GM12878 (cell line): ENCODE results near the gene ELP4. TPM values are rescaled to one million over a fixed set of nuclear protein-coding genes. Genes with fewer than 3 reads are reported as not detected.

Experiments used
- BCL3 ChIP-seq: IDR thresholded peaks from 2 replicates; pipeline ENCODE4 v1.6.1; 2011; ENCODE audit warnings: borderline replicate concordance, low read depth, mild to moderate bottlenecking, moderate library complexity, low read length; ENCODE audit not compliant: insufficient read depth, poor library complexity, severe bottlenecking
- CBX3 ChIP-seq: fragments of 200-600 bp; sonication (generic); IDR thresholded peaks from 2 replicates; pipeline ENCODE4 v1.6.1; 2016; ENCODE audit warnings: low read depth, borderline replicate concordance
- CTCF ChIP-seq, 3 experiments: IDR thresholded peaks in 2 of 3; conservative IDR thresholded peaks in 1 of 3; 2 replicates each; pipeline ENCODE4 v1.5.1; 2011; ENCODE audit warnings: low read depth in 3 of 3, low read length in 3 of 3, mild to moderate bottlenecking in 3 of 3, control low read depth in 2 of 3, moderate library complexity in 2 of 3, inconsistent platforms in 1 of 3, mixed read lengths in 1 of 3; ENCODE audit not compliant: control insufficient read depth in 2 of 3, insufficient read depth in 1 of 3; ENCODE audit errors: extremely low read depth in 1 of 3
- CUX1 ChIP-seq: IDR thresholded peaks from 2 replicates; pipeline ENCODE4 v1.6.1; 2012; ENCODE audit warnings: improper control_type of control experiment, low read depth, low read length; ENCODE audit not compliant: insufficient replicate concordance
- E2F8 ChIP-seq: fragments of 450-650 bp; IDR thresholded peaks from 2 replicates; pipeline ENCODE4 v1.6.1; 2018; ENCODE audit warnings: mild to moderate bottlenecking, low read depth, moderate library complexity; ENCODE audit not compliant: partially characterized antibody
- GATAD2B ChIP-seq: fragments of 450-650 bp; conservative IDR thresholded peaks from 2 replicates; pipeline ENCODE4 v1.6.1; 2017; ENCODE audit warnings: low read depth, mild to moderate bottlenecking, moderate library complexity
- HCFC1 ChIP-seq: fragments of 150-350 bp; IDR thresholded peaks from 2 replicates; pipeline ENCODE4 v1.6.1; 2014; ENCODE audit warnings: low read length
- IRF5 ChIP-seq: fragments of 450-650 bp; IDR thresholded peaks from 2 replicates; pipeline ENCODE4 v1.6.1; 2017; ENCODE audit warnings: borderline replicate concordance
- PKNOX1 ChIP-seq: fragments of 450-650 bp; IDR thresholded peaks from 2 replicates; pipeline ENCODE4 v1.6.1; 2016; ENCODE audit warnings: mild to moderate bottlenecking
- POLR2AphosphoS5 ChIP-seq: IDR thresholded peaks from 2 replicates; pipeline ENCODE4 v1.6.1; 2011; ENCODE audit warnings: mild to moderate bottlenecking, low read length, inconsistent platforms
- RAD51 ChIP-seq: fragments of 450-650 bp; IDR thresholded peaks from 2 replicates; pipeline ENCODE4 v1.6.1; 2016; ENCODE audit warnings: moderate library complexity, mild to moderate bottlenecking, inconsistent platforms
- RBBP5 ChIP-seq: fragments of 200-600 bp; sonication (generic); conservative IDR thresholded peaks from 2 replicates; pipeline ENCODE4 v1.6.1; 2016
- SMARCA5 ChIP-seq: fragments of 450-650 bp; IDR thresholded peaks from 2 replicates; pipeline ENCODE4 v1.6.1; 2017; ENCODE audit warnings: mild to moderate bottlenecking
- USF2 ChIP-seq: IDR thresholded peaks from 2 replicates; pipeline ENCODE4 v1.6.1; 2011; ENCODE audit warnings: low read depth, low read length, improper control_type of control experiment, borderline replicate concordance
- ZNF24 ChIP-seq: fragments of 450-650 bp; IDR thresholded peaks from 2 replicates; pipeline ENCODE4 v1.6.1; 2017; ENCODE audit warnings: antibody characterized with exemption, mild to moderate bottlenecking
- polyA plus RNA-seq, 11 experiments: library from polyadenylated mRNA; depleted of rRNA in 4 of 11; unstranded in 6 of 11; stranded (reverse) in 5 of 11; fragments of >200 nt; fragmentation: Nextera tagmentation in 4 of 11; fragmentation: Illumina TruSeq in 1 of 11; extraction: Ambion mirVana in 4 of 11; extraction: Trizol in 1 of 11; gene quantifications; 1 replicate in 1 of 11; 2 replicates in 10 of 11; pipeline versions ENCODE4 v1.2.1 to v1.2.3, GENCODE V29; 2011 to 2016; ENCODE audit warnings: inconsistent platforms in 2 of 11, missing spikeins in 2 of 11, low read depth in 1 of 11
- total RNA-seq, 4 experiments: library from RNA; depleted of rRNA in 3 of 4; stranded (reverse); fragments of >200 nt in 3 of 4; fragmentation: Illumina TruSeq in 1 of 4; extraction: Trizol in 1 of 4; gene quantifications; 2 replicates each; pipeline versions ENCODE4 v1.2.1 to v1.2.3, GENCODE V29; 2013 to 2021

Gene ELP4
- total and polyA plus RNA-seq, 10 of the 15 experiments (the other 5 are each of a cell fraction or from before 2014, with no cell fraction given), result 17.7 to 36.1 (median 27.0) TPM

- TF ChIP-seq E2F8, result no peak
- TF ChIP-seq CTCF (IDR thresholded peaks at IDR 0.05 in 2 of 3, conservative IDR thresholded peaks at IDR 0.05 in 1 of 3; ENCODE audit: control insufficient read depth in 2 of 3, extremely low read depth in 1 of 3, insufficient read depth in 1 of 3, low read depth in 3 of 3, low read length in 3 of 3), result no peak
- TF ChIP-seq RAD51, result no peak
- no peak for TF ChIP-seq IRF5
- TF ChIP-seq PKNOX1, result no peak
- TF ChIP-seq CBX3, result no peak
- no peak for TF ChIP-seq CUX1
- no peak for TF ChIP-seq USF2
- TF ChIP-seq ZNF24, result no peak
- TF ChIP-seq BCL3, result no peak
- TF ChIP-seq RBBP5, result no peak
- no peak for TF ChIP-seq HCFC1
- no peak for TF ChIP-seq GATAD2B
- no peak for TF ChIP-seq SMARCA5
- TF ChIP-seq POLR2AphosphoS5, result no peak
These were observed 252.1 kb downstream of the ELP4 start (continued) for GRCh38 chr11:31761636-31762035.
